ENCODE results near the gene TBC1D22A.

Gene TBC1D22A

DNA sequence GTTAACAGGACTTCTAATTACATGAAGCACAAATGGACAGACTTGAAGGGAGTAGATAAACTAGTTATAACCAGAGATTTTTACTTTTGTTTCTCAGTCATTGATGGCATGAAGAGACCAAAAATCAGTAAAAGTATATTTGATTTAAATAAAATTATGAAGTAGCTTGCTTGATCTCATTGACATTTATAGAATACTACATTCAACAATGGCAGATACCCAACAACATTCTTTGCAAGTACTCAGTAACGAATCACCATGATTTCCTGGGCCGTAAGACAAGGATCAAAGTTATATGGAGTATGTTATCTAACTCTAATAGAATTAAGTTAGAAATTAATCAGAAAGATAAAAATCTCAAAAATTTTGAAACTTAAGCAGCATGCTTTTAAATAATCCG, 317.6 kb downstream of the TBC1D22A start:
- DNase-seq (ENCODE audit: low spot score) = no peak

DNA sequence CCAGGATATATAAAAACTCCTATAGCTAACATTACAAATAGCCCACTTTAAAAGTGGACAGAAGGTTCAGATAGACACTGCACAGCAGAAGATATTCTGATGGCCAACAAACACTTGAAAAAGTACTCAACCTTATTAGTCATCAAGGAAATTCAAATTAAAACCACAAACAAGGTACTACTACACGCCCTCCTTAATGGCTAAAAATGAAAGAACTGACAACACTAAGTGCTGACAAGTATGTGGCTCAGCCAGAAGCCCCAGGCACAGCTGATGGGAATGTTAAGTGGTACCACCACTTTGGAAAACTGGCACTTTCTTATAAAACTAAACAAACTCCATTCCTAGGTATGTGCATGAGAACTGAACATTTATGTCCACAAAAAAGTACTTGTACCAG, 320.1 kb downstream of the TBC1D22A start:
- DNase-seq (ENCODE audit: low spot score) = no peak

DNA sequence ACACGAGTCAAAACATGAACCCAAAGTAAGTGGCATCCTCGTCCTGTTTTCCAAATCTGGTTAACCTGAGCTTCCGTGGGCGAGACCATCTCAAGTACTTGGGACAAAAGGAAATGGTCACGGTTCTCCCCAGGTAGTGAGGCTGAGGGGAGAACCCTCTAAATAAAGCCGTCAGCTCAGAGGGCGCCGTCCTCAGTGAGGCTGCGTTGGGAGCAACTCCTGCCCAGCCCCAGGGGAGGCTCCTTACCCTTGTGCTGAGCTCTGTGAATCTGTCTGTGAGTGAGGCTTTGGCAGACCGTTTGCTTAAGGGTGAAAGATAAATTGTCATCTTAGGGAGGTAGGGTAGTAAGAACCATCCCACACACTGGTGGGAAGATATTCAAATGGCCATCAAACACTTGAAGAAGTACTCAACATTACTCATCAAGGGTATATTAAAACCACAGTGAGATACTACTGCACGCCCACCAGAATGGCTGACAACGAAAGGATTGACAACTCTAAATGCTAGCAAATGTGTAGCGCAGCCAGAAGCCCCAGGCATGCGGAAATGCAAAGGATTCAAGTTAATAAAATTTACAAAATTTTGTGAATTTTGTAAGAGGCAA, 321.0 kb downstream of the TBC1D22A start:
- DNase-seq (ENCODE audit: low spot score) = no peak

DNA sequence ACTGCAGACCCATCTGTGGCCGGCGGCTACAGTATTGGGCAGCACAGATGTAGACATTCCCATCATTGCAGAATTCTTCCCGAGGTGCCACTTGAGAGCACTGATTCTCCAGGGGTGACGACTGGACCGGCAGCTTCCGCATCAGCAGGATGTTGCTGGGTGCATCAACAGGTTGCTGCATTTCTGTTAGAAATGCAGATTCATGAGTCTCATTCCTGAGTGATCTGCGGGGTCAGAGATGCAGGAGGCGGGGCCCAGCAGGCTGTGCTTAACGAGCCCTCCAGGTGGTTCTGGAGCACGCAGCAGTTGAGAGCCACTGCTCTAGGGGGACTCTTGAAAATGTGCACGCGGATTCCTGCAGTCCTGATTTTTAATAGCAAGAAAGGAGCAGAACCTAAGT, 321.8 kb downstream of the TBC1D22A start:
- no peak for DNase-seq (ENCODE audit: low spot score)

DNA sequence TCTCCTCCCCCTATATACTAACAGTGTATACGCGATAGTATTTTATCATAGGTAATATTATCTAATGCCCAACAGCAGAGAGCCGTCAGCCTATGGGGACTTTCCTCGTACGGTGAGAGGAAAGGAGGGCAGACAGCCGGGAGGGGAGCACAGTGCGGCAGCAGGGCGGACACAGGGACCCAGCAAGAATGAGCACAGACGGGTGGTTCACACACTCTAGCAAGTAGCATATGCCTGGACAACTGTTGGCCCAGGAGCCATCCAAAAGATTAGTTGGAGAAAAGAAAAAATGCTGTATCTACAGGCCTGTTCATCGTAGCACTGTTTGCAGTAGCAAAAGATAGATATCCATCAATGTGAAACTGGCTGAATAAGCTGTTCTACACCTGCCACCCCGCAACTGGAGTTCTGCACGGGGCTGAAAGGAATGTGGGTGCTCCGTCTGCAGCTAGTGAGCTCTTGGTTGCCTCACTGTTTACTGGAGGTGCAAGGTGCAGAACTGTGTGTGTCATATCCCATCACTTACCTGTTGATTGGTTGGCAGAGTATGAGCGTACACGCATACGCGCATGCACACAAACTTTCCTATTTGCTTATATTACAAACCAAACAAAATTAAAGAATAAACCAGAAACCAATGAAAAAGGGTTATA, 324.3 kb downstream of the TBC1D22A start:
- no peak for DNase-seq (ENCODE audit: low spot score)

DNA sequence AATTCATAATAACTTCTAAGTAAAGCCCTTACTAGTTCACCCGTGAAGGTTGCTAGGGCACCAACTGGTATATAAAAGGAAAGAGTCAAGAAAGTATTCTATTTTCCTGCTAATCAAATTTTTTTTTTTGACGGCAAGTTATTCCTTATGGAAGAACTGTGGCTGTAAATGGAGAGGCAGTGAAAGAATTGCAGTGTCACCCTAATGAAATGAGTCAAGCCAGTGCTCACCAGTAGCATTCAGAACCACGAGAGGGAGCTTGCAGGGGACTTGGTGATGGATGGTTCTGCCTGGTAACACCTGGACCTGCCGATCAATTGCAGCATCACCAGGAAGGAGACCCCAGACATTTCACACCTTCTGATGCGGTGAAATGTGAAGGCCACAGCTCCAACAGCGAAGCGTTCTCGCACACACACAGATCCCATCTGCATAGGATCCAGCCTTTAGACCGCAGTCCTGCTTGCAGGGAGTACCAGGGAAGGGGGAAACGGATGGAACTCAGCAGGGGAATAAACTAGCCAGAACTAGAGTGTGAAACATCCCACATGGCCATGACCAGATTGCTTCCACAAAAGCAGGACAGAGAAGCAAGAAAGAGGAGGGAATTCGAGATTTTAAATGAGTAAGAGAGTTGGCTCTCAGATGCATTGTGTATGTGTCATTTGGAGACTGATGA, 326.2 kb downstream of the TBC1D22A start:
- no peak for DNase-seq (ENCODE audit: low spot score)

DNA sequence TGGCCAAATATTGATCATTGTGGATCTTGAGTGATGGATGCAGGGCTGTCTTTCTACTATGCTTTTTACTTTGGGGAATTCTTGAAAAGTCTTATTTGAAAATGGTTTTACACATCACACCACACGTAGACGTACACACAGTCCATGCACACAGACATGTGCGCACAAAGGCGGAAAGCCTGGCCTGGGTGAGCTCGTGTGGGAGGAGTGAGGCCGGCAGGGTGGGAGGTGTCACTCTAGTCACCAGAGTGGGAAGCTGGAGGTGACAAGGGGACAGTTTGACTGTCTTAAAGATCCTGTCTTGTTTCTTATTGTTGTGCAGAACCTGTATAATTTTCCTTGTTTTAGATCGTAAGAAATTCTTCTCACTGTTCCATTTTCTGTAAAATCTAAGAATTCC, 326.9 kb downstream of the TBC1D22A start:
- no peak for DNase-seq (ENCODE audit: low spot score)

DNA sequence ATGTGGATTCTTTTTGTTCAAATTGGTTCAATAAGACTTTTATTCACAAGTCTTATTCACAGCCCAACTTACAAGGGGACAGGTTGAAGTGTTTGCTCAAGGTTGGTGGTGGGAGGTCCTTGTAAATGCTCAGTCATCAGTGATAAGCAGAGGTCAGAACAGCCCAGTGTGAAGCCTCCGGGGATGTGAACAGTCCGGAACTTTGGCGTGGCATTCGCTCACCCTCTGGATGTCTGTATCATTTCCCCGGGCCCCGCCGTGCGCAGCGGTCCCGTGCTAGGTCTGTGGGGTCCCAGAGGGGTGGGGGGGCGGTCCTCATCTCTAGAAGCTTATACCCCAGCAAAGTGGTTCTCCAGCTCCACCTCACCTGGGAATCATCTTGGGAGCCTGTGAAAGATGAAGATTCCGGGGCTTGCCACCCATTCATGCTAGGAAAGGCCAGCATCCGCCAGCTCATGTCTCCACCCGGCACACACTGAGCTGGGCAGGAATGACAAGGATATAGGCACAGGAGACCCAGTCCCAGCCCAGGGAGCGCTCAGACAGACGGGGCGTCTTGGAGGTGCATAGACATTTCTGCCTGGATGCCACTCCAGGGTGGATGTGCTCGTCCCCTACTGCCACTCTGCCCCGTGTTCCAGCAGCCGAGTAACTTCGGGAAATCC, 327.5 kb downstream of the TBC1D22A start:
- no peak for DNase-seq (ENCODE audit: low spot score)

DNA sequence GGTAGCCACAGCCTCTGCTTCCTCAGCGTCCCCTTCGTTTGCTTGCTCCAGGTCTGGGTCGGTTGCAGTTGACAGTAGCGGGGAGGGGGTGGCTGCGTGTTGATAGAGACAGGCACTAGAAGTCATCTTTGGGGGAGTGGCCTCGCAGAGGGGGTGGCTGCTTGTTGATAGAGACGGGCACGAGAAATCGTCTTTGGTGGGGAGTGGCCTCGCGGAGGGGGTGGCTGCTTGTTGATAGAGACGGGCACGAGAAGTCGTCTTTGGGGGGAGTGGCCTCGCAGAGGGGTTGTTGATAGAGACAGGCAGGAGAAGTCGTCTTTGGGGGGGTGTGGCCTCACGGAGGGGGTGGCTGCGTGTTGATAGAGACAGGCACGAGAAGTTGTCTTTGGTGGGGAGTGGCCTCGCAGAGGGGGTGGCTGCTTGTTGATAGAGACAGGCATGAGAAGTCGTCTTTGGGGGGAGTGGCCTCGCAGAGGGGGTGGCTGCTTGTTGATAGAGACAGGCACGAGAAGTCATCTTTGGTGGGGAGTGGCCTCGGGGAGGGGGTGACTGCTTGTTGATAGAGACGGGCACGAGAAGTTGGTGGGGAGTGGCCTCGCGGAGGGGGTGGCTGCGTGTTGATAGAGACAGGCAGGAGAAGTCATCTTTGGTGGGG, 328.3 kb downstream of the TBC1D22A start:
- DNase-seq (ENCODE audit: low spot score) = no peak

DNA sequence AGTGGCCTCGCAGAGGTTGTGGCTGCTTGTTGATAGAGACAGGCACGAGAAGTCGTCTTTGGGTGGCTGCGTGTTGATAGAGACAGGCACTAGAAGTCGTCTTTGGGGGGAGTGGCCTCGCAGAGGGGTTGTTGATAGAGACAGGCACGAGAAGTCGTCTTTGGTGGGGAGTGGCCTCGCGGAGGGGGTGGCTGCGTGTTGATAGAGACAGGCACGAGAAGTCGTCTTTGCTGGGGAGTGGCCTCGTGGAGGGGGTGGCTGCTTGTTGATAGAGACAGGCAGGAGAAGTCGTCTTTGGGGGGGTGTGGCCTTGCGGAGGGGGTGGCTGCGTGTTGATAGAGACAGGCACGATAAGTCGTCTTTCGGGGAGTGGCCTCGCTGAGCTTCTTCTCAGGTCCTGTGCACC, 328.8 kb downstream of the TBC1D22A start:
- DNase-seq (ENCODE audit: low spot score) = no peak

DNA sequence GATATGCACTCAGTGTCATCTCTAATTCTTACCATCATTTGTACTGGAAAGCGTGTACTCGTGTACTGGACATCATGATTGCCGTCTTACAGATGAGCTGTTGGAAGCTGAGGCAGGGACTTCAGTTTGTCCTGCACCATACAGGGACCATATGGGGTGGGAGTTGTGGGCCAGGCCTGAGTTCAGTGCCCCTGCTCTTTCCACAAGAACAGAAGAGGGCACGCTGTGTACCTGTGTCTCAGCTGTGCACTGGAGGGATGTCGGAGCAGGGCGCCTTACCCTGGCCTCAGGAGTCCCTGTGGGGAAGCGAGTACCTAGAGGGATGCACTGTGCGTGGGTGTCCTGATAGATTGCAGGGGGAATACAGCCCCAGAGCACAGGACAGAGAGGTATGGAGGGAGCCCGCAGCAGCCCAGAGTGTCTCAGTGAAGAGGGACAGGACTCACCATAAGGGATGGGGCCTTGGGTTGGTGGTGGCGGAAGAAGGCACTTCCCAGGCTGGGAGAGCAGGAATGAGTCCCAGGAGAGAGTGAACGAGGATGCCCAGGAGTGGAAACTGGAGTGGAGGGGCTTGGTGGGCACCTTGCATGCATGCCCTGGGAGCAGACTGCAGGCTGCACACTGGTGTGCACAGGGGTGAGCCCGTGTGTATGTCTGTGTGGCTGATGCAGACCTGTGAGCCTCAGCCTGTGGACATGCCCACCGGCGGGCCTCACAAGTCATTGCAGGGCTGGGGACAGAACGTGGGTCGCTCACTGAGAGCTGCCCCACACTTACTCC, 329.7 kb downstream of the TBC1D22A start:
- DNase-seq (ENCODE audit: low spot score) = no peak

DNA sequence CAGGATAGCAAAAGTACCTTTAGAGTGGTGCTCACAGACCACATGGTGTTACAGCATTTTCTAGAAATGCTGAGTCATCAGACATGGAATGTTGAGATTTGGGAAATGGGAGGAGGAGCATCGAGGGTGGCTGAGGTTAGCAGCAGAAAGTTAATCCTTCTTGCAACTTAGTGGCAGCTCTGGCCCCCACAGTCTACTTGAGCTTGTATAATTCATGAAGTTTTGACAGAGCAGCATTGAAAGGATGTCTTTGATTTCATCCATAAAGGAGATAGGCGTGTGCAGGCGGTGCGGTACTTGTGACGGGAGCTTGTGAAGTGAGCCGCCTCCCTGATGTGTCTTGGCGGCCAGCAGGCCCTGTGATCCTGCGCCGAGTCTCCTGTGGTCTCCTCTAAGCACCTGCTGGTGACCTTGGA, 330.5 kb downstream of the TBC1D22A start:
- no peak for DNase-seq (ENCODE audit: low spot score)

DNA sequence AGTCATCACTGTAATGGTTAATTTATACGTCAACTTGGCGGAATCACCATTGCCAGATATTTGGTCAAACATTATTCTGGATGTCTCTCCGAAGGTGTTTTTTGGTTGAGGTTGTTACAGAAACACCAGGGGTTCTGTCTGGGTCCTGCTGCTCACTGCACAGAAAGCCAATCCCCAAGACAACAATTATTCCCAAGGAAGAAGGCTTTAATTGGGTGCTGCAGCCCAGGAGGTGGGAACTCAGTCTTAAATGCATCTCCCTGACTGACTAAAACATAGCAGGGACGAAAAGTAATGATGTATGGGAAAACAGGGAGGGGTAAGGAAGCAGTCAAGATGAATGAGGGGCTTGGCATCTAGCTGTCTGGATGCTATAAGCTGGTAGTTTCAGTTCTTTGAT, 331.3 kb downstream of the TBC1D22A start:
- DNase-seq (ENCODE audit: low spot score) = no peak

DNA sequence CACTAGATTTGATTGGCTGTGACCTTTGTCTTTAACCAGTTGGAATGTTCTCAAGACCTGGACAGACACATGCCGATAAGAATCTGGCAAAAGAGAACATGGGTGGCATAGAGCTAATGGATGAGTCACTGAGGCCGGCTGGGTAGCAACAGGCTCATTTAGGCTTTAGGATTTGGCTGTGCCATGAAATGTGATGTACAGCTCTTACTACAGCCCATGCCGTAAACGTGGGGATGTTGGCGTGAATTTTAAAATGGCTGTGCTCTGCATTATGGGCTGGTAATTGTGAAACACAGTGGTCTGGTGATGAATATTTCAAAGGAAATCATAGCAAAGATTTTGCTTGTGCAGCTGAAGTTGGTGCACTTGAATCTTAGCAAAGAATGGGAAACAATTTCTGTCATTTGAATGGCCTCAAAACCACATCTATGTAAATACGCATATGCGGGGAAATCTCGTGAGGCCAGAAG, 332.4 kb downstream of the TBC1D22A start:
- no peak for DNase-seq (ENCODE audit: low spot score)

DNA sequence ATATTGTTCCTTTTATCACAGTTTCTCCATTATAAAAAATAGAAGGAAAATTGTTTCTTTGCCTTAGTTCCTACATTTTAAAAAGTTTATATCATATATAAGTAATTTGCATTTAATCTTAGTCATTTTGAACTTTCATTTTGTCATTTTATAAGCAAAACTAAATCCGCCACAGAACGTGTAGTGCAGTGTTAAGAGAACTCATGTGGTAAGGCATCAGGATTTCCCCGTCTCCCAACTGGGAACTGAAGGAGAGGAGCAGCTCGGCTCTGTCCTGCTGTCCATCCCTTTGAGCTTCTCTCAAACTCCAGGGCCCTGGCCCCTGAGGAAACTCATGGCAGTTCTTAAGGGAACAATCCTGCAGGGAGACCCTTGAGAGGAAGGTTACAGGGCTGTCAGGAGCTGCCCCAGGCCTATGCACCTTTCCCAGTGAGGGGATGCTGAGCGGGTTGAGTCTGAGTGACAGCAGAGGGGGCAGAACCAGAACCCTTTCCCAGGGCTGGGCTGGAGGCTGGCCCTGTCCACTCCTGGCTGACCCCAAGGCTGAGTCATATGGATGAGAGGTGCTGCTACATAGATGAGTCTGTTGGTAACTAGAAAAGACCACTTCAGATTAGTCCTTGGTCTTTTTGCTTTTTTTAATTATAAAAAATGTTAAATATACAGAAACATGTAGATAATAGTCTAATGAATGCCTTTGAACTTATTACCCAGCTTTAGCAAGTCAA, 333.1 kb downstream of the TBC1D22A start:
- no peak for DNase-seq (ENCODE audit: low spot score)

DNA sequence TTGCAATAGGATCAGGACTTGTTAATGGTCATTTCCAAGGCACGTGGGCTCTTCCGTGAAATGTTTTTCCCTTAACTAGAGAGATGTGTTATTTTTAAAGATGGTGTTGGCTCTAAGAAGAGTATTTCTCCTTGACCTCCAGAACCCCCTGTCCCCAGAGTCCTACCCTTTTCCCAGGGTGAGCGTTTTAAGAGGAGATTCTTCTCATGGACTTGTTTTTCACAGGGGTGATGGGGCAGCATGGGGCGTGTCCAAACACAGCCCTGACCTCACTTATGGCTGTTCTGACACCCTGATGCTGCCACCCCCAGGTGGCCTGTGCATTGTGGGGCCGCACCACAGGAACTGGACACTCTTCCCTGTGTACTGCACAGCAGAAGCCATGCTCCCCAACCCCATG, 335.7 kb downstream of the TBC1D22A start:
- no peak for DNase-seq (ENCODE audit: low spot score)

DNA sequence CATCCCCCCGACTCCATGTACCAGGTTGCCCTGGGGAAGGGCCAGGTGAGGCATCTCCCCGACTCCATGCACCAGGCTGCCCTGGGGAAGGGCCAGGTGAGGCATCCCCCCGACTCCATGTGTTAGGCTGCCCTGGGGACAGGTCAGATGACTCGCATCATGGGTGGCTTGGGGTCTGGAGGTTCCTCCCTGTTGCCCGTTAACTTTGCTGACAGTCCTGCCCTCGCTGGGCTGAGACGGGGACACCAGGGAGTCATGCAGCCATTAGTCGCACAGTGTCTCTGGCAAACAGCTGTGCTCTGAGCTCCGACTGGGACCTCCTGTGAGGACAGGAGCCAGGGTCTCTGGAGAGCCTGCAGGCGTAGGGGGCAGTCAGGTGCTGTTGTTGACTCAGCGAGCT, 336.1 kb downstream of the TBC1D22A start:
- no peak for DNase-seq (ENCODE audit: low spot score)

DNA sequence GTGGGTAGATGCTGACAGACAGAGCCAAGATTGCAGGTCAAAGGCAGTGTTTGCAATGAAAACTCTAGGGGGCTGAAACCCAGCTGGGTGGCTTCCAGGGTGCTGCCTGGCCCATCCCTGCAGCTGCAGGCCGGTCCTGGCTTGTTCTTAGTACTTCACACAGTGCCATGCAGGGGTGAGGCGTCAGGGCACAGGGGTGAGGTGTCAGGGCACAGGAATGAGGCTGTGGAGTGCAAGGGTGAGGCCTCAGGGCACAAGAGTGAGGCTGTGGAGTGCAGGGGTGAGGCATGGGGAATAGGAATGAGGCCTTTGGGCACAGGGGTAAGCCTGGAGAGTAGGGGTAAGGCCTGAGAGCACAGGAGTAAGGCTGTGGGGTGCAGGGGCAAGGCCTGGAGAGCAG, 337.6 kb downstream of the TBC1D22A start:
- DNase-seq (ENCODE audit: low spot score) = no peak

DNA sequence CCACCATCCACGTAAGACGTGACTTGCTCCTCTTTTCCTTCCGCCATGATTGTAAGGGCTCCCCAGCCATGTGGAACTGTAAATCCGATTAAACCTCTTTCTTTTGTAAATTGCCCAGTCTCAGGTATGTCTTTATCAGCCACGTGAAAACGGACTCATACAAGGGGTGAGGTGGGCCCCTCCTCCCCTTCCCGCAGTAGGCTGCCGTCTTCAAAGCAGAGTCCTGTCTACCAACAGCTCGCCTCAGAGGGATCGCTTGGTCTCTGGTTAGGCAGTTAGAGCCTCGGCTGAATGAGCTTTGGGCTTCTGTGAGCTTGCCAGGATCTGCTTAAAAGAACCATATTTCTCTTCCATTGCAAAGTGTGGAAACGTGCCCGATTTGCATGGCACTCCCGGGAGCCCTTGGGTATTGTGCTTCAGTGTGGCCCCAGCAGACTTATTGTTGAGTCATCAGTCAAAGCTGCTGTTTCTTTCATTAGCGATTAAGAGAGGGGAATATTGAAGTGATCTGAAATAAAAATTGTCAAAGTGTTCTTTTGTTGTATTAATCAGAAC, 338.3 kb downstream of the TBC1D22A start:
- DNase-seq (ENCODE audit: low spot score) = no peak

DNA sequence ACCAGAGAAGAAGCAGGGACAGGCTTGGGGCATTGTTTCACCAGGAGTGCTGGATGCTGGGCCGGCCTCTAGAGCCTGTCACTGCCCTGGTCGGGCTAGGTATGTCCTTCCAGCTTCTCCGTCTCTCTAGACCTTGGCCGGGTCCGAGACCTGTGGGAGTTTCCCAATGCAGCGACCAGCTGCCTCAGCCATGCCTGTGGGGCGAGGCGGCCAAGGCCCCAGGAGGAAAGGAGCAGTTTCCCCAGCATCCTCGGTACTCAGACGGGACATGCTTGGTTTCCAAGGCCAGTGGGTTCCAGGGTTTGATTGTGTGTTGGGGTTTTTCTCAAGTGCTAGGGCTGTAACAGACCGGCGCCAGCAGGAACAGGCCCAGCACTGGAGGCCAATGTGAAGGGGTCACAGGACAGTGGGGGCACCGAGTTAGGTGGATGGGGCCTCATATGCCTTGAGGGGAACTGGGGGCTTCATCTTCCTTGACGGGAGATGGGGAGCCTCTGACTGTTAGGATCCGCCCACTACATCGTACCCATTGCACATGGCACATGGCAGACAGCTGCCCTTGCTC, 339.0 kb downstream of the TBC1D22A start:
- no peak for DNase-seq (ENCODE audit: low spot score)

Measured in globus pallidus (tissue), 1 donor.